GM18951 (cell line): ENCODE results near the gene DUS4L.
A peak's percentile ranks its signal among the peaks of the same experiment; 100 is the strongest.

Experiments used
- POLR2A ChIP-seq: IDR thresholded peaks from 4 replicates; pipeline ENCODE4 v1.6.1; 2011; ENCODE audit warnings: mild to moderate bottlenecking; ENCODE audit not compliant: insufficient read length, insufficient read depth; ENCODE audit errors: extremely low read depth
- in situ Hi-C: fragments of 300-500 bp; cut with MboI; formaldehyde crosslinking; loops from one replicate; pipeline ENCODE4 v1.12.0; 2022; ENCODE audit warnings: low sequenced_read_pairs, mixed read lengths, inconsistent platforms; ENCODE audit not compliant: unreplicated experiment

DUS4L gene

DNA sequence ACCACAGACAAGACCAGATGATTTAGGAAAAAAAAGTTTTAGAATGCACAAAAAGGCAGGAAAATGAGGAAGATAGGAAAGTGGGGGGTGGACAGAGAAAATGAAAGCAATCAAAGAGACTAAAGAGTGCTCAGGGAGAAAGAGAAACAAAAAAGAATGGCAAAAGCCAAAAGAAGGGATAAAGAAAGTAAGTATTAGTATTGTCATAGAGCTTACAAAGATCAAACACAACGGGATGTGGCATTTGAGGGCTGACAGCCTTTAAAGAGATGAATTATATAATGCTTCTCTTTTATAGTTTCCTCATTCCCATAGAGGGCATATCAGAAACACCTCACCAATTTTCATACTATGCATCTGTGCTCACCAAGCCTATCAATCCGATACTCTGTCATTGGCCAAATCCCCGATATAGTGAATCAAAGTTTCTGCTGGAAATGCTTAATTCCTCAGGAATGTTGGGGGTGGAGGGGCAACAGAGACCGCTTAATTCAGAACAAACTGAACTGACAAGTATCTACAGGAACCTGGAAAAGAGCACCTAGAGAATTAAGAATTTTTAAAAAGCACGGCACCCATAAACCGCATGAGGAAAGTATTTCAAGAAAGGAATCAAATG, 2.8 kb upstream of the DUS4L start:
- TF ChIP-seq POLR2A, result no peak
- in situ Hi-C loops, result no loop called here

DNA sequence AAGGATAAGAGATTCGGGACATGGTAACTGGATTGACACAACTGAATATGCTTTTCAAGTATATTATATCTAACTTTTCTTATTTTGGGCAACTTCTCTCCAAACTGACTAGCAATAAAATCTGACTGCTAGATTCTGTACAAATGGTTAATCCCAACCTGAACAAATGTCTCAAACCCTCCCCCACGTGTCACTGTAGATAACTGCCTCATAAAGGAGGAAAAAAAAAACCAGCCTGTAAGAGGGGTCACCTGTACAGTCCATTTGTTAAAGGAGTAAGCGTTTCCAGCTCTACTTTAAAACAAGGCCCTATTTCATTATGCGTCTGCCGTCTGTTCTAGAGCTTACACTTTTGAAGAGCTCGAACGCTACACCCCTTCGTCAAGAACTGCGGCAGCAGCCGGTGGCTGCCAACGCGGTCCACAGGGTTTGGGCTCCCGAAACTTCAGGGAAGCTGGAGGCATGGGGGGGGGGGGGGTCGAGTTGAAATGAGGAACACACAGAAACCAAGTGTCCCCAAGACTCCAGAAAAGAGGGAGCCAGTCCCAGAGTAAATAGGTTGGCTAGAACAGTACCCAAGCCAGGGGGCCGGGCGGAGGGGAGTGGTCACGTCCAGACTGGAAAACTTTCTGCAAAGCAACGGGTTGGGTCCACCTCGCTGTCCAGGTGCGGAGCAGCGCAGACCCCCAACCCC, 543 bp upstream of the DUS4L start:
- in situ Hi-C loops, result no loop called here
- no peak for TF ChIP-seq POLR2A

DNA sequence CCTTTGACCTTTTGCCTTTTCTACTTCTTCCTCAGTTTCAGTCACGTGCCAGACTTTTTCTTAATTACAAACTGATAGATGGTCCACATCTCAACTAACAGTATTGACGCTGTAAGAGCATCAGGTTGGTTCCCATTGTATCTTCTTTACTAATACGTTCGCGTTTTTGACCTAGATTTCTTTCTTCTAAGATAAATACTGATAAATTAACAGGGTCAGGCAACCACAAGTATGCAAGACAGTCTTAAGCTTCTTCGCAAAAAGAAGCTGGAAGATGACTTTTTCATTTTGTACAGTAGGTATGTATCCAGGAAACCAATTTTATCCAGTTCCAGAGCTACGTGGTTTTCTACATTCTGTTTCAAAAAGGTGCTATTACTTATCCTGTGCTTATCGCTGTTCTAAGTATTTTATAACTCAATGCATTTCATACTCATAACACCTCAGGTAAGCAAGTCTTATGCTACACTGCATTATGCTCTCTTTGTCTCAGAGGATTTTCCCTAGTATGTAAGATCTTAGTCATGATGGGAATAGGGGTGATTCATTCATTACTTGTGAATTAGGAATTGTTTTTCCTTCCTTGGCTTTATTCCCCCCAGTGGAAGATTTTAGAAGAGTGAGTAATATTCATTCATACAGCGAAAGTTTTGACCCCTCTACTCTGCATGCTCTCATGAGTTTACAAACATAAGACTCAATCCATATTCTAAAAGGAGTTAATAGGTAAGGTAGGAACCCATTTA, 955 bp downstream of the DUS4L start:
- TF ChIP-seq POLR2A, result no peak
- in situ Hi-C loops, result no loop called here

DNA sequence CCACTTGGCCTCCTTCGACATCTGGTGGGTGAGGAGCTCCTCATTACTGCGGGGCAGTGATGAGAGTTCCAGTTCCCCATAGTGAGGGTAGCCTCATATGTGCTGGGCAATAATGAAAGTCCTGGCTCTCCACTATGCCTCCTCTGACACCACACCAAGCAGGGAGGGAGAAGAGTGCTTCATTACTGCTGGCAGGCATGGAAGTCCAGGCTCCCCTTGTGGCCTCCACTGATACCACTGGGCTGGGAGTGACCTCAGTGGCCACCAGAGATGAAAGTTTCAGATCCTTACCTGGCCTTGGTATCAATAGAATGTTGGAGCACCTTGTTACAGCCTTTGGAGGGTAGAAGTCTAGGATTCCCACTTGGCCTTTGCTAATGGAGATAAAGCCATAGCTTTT, 6.5 kb downstream of the DUS4L start:
- TF ChIP-seq POLR2A, result no peak
- in situ Hi-C loops, result no loop called here

DNA sequence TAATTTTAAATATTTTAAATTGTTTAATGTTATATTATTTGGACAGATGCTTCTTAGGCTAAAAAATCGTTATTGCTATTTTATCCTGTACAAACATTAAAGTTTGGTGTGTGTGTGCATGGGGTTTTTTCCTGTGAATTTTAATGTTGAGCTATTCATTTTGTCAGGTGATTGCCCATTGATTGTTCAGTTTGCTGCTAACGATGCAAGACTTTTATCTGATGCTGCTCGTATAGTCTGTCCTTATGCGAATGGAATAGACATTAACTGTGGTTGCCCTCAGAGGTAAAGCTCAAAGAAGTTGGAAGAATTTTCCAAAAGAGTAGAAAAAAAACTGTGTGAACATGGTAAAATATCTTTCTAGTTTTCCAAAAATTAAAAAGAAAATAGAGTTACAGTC, 9.8 kb downstream of the DUS4L start:
- in situ Hi-C loops, result no loop called here
- no peak for TF ChIP-seq POLR2A

DNA sequence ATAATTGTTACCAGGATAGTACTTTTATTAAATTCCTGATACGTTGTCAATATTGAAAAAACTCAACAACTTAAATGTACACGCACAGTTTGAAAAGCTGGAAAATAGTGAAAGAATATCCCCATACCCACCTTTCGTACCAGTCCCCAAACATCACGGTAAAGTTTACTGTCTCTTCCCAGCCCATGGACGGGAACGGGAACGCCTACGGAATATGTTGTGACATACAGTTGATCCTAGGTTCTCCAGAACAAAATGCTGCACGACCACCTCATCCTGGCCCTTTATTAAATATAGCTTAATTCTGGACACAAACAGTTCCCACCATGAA, 15.7 kb downstream of the DUS4L start:
- in situ Hi-C loops, result no loop called here
- TF ChIP-seq POLR2A, result no peak

DNA sequence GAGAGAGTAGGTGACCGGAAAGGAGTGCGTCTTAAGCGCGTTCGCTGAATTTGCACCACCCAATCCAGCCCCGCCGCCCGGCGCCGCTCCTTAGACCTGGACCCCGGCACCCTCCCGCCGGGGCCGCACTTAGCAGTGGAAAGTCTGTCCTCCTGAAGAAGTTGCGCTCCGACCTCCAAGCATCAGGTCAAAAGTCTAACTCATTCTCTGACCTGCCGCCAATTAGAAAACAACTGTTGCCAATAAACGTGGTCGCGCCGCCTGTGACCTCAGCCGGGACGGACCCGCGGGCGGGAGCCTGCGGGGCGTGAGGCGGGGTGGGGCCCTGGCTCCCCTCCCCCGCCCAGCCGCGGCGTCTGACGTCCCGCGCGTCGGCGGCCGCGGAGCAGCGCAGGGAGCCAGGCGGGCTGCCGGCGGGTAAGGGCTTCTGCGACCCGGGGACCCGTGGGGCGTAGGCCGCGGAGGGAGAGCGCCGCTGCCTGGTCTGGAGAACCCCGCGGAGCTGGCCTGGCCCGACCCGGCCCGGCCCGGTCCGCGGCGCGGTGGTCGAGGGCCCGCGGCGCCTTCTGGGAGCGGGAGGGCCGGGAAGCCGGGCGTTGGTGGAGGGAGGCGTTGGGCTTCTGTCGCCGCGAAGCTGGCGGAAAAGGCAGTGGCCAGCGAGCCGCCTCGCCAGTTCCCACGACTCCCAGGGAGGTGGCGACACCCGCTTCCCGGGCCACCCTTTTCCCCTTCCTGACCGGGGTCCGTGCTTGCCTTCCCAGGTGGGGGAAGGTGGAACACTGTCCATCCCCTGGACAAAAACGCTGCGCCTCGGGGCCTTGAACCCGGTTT, 16.3 kb downstream of the DUS4L start, which contains the start of gene BCAP29:
TSS of gene BCAP29 (plus strand) at position 362 of the 831 bp plus-strand sequence. CDS start 527 bp downstream, outside the sequence.
- in situ Hi-C loops, result no loop called here
- TF ChIP-seq POLR2A, result peak; percentile 91

DNA sequence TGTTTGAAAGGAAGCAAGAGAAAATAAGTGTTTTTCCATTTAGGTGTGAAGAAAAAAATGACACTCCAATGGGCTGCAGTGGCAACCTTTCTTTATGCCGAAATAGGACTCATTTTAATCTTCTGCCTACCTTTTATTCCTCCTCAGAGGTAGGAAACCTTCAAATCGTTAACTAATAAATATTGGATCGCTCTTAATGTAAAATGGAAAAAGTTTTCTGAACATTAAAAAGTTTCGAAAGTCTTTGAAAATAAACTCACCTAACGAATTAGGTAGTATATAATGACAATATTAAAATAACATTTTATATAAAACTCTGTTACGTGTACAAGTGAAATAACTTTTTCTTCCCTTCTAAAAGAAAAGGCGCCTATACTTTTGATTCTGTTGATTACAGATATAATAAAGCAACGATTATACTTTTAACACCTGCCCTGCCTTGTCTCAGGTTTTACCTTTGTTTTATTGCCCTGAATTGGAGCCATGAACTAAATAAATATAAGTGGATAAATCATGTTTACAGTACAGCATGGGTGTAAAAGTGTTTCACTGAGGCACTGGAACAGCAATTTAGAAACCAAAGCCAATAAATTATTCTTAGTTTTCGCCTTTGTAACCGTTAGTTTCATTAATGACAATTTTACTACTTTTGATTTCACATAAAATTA, 17.1 kb downstream of the DUS4L start:
- TF ChIP-seq POLR2A, result no peak
- in situ Hi-C loops, result no loop called here

DNA sequence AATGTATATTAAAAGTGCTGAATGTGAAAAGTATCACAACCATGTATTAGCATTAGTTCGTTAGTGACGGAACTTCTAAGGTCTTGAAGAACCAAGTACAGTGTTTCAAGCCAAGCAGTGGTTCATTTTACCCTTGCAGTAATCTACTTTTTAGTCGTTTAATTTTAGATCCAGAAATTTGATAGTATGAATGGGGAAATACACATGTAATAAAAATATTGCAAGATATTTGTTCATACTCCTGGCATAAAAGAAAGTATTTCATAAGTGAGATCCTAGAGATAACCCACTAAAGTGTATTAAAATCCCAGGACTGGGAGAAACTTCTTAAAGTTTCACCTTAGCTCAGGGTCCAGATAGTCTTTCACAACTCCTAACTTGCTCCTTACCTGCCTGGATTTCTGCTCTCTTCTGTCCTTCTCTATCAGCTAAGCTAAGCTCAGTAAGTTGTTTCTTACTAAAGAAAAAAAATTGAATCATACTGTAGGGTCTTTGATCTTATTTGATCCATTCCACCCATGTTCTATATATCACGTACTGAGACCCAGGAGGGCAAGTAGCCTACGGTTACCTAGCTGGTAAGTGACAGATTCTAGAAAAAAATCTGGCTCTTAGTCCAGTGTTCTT, 17.7 kb downstream of the DUS4L start:
- in situ Hi-C loops, result no loop called here
- TF ChIP-seq POLR2A, result no peak

DNA sequence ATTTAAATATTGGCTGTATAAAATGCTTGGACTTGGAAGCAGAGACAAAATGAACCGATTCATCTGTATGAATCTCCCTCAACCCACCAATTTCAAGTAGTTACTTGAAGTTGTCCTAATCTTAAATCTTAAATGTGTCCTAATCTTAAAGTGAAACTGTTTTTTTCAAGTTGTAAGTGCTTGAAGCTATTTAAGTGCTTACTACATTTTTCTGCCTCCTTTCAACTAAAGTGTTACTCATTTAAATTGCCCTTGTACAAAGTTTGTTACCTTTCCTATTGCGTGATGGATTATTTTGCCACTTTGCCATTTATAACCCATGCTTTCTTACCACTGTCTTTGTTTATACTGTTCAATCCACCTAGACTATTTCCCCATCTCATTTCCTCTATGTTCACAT, 19.1 kb downstream of the DUS4L start:
- no peak for TF ChIP-seq POLR2A

DNA sequence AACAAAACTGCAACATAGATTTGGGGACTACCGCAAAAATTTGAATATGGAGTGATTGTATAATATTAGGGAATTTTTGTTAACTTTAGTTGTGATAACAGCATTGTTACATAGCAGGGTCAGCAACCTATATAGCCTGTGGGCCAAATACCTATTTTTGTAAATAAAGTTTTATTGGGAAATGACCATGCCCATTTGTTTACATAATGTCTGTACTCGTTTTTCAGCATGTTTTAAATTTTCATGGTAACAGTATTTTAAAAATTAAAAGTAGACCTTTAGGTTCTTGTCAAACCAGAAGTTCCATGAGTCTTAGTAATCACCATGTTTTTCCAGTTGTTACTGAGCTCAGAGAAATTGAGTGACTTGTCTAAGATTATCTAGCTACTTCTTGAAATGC, 20.9 kb downstream of the DUS4L start:
- TF ChIP-seq POLR2A, result no peak
- in situ Hi-C loops, result no loop called here

More for the DNA sequence above, 19.1 kb downstream of the DUS4L start:
- in situ Hi-C loops, result no loop called here

DNA sequence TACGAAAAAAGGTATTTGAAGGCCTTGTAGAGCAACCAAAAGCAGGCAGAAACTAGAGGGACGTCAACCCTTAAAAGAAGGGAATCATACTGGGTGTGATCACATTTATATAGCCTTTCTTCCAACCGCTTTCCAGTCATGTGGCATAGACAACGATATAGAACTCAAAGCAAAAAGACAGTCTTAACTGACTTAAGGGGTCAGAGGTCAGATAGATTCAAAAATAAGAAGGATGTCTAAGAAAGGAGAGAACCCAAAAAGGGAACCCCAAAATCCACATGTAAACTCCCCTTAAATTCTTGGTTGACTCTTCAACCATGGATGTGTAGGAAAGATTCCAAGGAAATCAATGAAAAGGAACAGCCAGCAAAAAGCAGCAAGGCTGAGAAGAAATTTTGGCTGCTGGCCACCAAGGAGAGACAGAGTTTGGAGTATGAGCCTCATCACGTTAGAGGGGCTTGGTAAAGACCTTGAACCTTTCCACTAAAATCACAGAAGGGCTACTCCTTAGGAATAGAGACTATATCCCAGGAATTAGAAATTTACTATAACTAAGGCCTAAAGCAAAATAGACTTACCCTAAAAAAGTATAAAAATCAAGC, 24.9 kb downstream of the DUS4L start:
- TF ChIP-seq POLR2A, result no peak

More for the DNA sequence above, 24.9 kb downstream of the DUS4L start:
- in situ Hi-C loops, result no loop called here
